Endothelial cell of umbilical vein (primary cell): Measurements from ENCODE around the gene GRIN3A. TPM values are rescaled to one million over a fixed set of nuclear protein-coding genes. Genes with fewer than 3 reads are reported as not detected.

Source experiments
- BruUV-seq: library from RNA; stranded (reverse); fragments of 400-500 nt; replicated peaks from 2 replicates; lab custom pipeline; 2021; lab: Mats Ljungman, UMichigan
- CTCF ChIA-PET: fragments of 300-600, 350-600 bp; sonication (Branson Sonifier 250); formaldehyde crosslinking; loops from one replicate; lab custom pipeline; 2021; ENCODE audit warnings: antibody characterized with exemption, inconsistent platforms; lab: Charles Lee
- POLR2A ChIA-PET: fragments of 300-600, 350-600 bp; sonication (Branson Sonifier 250); formaldehyde crosslinking; loops from one replicate; lab custom pipeline; 2021; ENCODE audit warnings: antibody characterized with exemption, inconsistent platforms; lab: Charles Lee
- DNase-seq: peaks from one replicate; pipeline ENCODE4 v3.0.0-alpha.2; 2011; ENCODE audit warnings: low read depth, low spot score
- FAIRE-seq: peaks from 2 replicates; lab custom pipeline; 2011; peaks lifted over from hg19 to GRCh38; lab: Jason Lieb, UNC
- H2AFZ ChIP-seq: 2 replicates; pipeline ENCODE4 v1.6.0; 2012; ENCODE audit warnings: low read depth, low read length, control low read depth, inconsistent platforms
- H3K27ac ChIP-seq: 2 replicates; pipeline ENCODE4 v1.5.1; 2011; ENCODE audit warnings: low read depth, mild to moderate bottlenecking, control low read depth, low read length, moderate library complexity; ENCODE audit not compliant: insufficient read depth
- H3K27me3 ChIP-seq, 2 experiments: 2 replicates each; pipeline versions ENCODE4 v1.6.0 to v1.6.1; 2011; ENCODE audit warnings: low read length in 2 of 2, mixed read lengths in 1 of 2; ENCODE audit not compliant: control insufficient read depth in 2 of 2, insufficient read depth in 2 of 2
- H3K36me3 ChIP-seq, 2 experiments: 2 replicates in 1 of 2; 3 replicates in 1 of 2; pipeline ENCODE4 v1.5.1; 2011; ENCODE audit warnings: low read length in 2 of 2, mild to moderate bottlenecking in 1 of 2, moderate library complexity in 1 of 2; ENCODE audit not compliant: control insufficient read depth in 2 of 2, insufficient read depth in 2 of 2; ENCODE audit errors: extremely low read depth in 1 of 2
- H3K4me1 ChIP-seq: 3 replicates; pipeline ENCODE4 v1.5.1; 2011; ENCODE audit warnings: mild to moderate bottlenecking, low read length; ENCODE audit not compliant: control insufficient read depth, insufficient read depth; ENCODE audit errors: extremely low read depth
- H3K4me2 ChIP-seq: 2 replicates; pipeline ENCODE4 v1.6.1; 2011; ENCODE audit warnings: low read length, control low read depth, mixed read lengths; ENCODE audit not compliant: insufficient read depth
- H3K4me3 ChIP-seq, 3 experiments: fragments of 200-600 bp in 1 of 3; sonication (generic), shearing (Covaris generic) in 1 of 3; replicated peaks in 1 of 3; 2 replicates each; pipeline ENCODE4 v1.5.1; 2011 to 2016; ENCODE audit warnings: control low read depth in 3 of 3, low read length in 3 of 3, mild to moderate bottlenecking in 2 of 3, inconsistent platforms in 1 of 3, low read depth in 1 of 3, moderate library complexity in 1 of 3; ENCODE audit not compliant: insufficient read depth in 1 of 3
- H3K79me2 ChIP-seq: 2 replicates; pipeline ENCODE4 v1.6.0; 2012; ENCODE audit warnings: low read length, inconsistent platforms; ENCODE audit not compliant: control insufficient read depth, insufficient read depth
- H3K9ac ChIP-seq: replicated peaks from 2 replicates; pipeline ENCODE3; 2011; ENCODE audit warnings: low read length, control low read depth; ENCODE audit not compliant: insufficient read depth; ENCODE audit errors: extremely low read depth
- H3K9me1 ChIP-seq: replicated peaks from 3 replicates; pipeline ENCODE4 v1.6.0; 2011; ENCODE audit warnings: mild to moderate bottlenecking, low read length; ENCODE audit not compliant: control insufficient read depth, insufficient read depth; ENCODE audit errors: extremely low read depth
- H3K9me3 ChIP-seq: replicated peaks from 2 replicates; pipeline ENCODE4 v1.5.1; 2012; ENCODE audit warnings: low read length, inconsistent platforms; ENCODE audit not compliant: control insufficient read depth, insufficient read depth
- H4K20me1 ChIP-seq: replicated peaks from 2 replicates; pipeline ENCODE3; 2011; ENCODE audit warnings: mild to moderate bottlenecking, low read length; ENCODE audit not compliant: control insufficient read depth, insufficient read depth; ENCODE audit errors: extremely low read depth
- EZH2 ChIP-seq: IDR thresholded peaks from 2 replicates; pipeline ENCODE4 v1.6.1; 2012; ENCODE audit warnings: borderline replicate concordance, low read depth, mild to moderate bottlenecking, moderate library complexity, low read length, inconsistent platforms; ENCODE audit not compliant: severe bottlenecking
- FOS ChIP-seq: IDR thresholded peaks from 2 replicates; pipeline ENCODE4 v1.6.1; 2011; ENCODE audit warnings: mild to moderate bottlenecking, low read length, moderate library complexity, borderline replicate concordance; ENCODE audit not compliant: insufficient read depth
- GATA2 ChIP-seq: IDR thresholded peaks from 2 replicates; pipeline ENCODE4 v1.7.0; 2011; ENCODE audit warnings: low read depth, mild to moderate bottlenecking, moderate library complexity, mixed read lengths, low read length; ENCODE audit not compliant: insufficient read length, insufficient read depth
- JUN ChIP-seq: IDR thresholded peaks from 2 replicates; pipeline ENCODE4 v1.6.1; 2011; ENCODE audit warnings: borderline replicate concordance, low read depth; ENCODE audit not compliant: insufficient read length, insufficient read depth
- MAX ChIP-seq: IDR thresholded peaks from 2 replicates; pipeline ENCODE4 v1.6.1; 2011; ENCODE audit not compliant: insufficient read depth, insufficient read length
- MYC ChIP-seq: IDR thresholded peaks from one replicate; pipeline ENCODE4 v1.6.1; 2011; ENCODE audit warnings: mild to moderate bottlenecking, low read depth, low read length
- POLR2A ChIP-seq: IDR thresholded peaks from 2 replicates; pipeline ENCODE4 v1.6.1; 2012; ENCODE audit warnings: low read depth, mild to moderate bottlenecking, control low read depth, low read length
- POLR2AphosphoS5 ChIP-seq: IDR thresholded peaks from 2 replicates; pipeline ENCODE4 v1.6.1; 2012; ENCODE audit warnings: low read depth, mild to moderate bottlenecking, control low read depth, low read length, moderate library complexity; ENCODE audit not compliant: insufficient read depth
- dilution Hi-C: fragments of 300-500 bp; cut with MboI; formaldehyde crosslinking; loops from one replicate; pipeline ENCODE4 v1.15.0; 2019; ENCODE audit warnings: low sequenced_read_pairs; ENCODE audit not compliant: extremely low pct_ligation_motif_present
- intact Hi-C: fragments of 100-400 bp; cut with micrococcal nuclease; formaldehyde crosslinking; loops from one replicate; pipeline ENCODE4 v1.10.0; 2022
- polyA plus RNA-seq, 4 experiments: library from polyadenylated mRNA; depleted of rRNA in 3 of 4; stranded (reverse) in 3 of 4; unstranded in 1 of 4; fragments of >200 nt; gene quantifications; 2 replicates each; pipeline versions ENCODE4 v1.2.1 to v1.2.3, GENCODE V29; 2011 to 2012; ENCODE audit warnings: missing spikeins in 1 of 4
- total RNA-seq: library from RNA; stranded (reverse); gene quantifications from 2 replicates; pipeline ENCODE4 v1.2.3, GENCODE V29; 2021
- TF ChIP-seq, protein P1 (sequence below), 2 donors: IDR thresholded peaks; 1 replicate in 1 of 2; 2 replicates in 1 of 2; pipeline ENCODE4 v1.5.1; 2011; ENCODE audit warnings: low read length in 2 of 2, mild to moderate bottlenecking in 2 of 2, moderate library complexity in 2 of 2, control low read depth in 1 of 2, inconsistent platforms in 1 of 2, low read depth in 1 of 2; ENCODE audit not compliant: insufficient read depth in 1 of 2; ENCODE audit errors: extremely low read depth in 1 of 2

GRIN3A gene
- total and polyA plus RNA-seq, 2 donors (not counting 3 experiments of a cell fraction or from before 2014, with no cell fraction given): not detected

DNA sequence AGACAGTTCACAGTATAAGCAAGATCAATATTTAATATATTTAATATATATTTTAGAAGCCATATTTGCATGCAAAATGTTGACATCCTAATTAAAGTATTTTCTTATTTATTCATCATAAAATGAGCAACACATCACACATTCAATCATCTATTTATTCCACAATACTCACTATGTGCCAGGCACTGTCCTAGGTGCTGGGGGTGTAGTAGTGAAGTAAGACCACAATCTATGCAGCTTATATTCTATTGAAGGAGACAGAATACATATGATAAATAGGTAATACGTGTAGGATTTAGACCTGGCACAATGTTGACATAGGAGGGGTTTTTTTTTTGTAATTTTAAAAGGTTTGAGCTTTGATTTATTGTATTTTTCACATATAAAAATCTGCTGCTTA is 63.1 kb downstream of the GRIN3A start:
- Histone ChIP-seq H3K9me3 (peaks cover 2% of the 10 kb centered on the region), H3K4me2 (no peak overlapping the region), H4K20me1 (no peaks in the 10 kb centered on the region), H3K79me2 (no peaks in the 10 kb centered on the region), H3K4me3 (no peak overlapping the region), H3K9me1 (no peaks in the 10 kb centered on the region), H3K9ac (no peak overlapping the region), H3K27me3 (no peaks in the 10 kb centered on the region), H3K4me1 (no peaks in the 10 kb centered on the region), H3K36me3 (no peaks in the 10 kb centered on the region), H2AFZ (no peak overlapping the region), H3K27ac (no peak overlapping the region)
- FAIRE-seq: no peak
- BruUV-seq: no TSS peak
- ChIA-PET POLR2A (no interaction called here), CTCF (no interaction called here)
- TF ChIP-seq EZH2 (no peak), GATA2 (no peak), JUN (no peak), POLR2AphosphoS5 (no peak), MAX (no peak), FOS (no peak), MYC (no peak), POLR2A (no peak)
- TF ChIP-seq, protein P1, sequence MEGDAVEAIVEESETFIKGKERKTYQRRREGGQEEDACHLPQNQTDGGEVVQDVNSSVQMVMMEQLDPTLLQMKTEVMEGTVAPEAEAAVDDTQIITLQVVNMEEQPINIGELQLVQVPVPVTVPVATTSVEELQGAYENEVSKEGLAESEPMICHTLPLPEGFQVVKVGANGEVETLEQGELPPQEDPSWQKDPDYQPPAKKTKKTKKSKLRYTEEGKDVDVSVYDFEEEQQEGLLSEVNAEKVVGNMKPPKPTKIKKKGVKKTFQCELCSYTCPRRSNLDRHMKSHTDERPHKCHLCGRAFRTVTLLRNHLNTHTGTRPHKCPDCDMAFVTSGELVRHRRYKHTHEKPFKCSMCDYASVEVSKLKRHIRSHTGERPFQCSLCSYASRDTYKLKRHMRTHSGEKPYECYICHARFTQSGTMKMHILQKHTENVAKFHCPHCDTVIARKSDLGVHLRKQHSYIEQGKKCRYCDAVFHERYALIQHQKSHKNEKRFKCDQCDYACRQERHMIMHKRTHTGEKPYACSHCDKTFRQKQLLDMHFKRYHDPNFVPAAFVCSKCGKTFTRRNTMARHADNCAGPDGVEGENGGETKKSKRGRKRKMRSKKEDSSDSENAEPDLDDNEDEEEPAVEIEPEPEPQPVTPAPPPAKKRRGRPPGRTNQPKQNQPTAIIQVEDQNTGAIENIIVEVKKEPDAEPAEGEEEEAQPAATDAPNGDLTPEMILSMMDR (IDR thresholded peaks at IDR 0.05; ENCODE audit: extremely low read depth in 1 of 2, insufficient read depth in 1 of 2, low read depth in 1 of 2, low read length in 2 of 2): no peak
- intact Hi-C loops (no loop called here), dilution Hi-C loops (no loop called here)
- no peak for DNase-seq
